Measurements from ENCODE around the gene HMX1.

HMX1 gene

DNA sequence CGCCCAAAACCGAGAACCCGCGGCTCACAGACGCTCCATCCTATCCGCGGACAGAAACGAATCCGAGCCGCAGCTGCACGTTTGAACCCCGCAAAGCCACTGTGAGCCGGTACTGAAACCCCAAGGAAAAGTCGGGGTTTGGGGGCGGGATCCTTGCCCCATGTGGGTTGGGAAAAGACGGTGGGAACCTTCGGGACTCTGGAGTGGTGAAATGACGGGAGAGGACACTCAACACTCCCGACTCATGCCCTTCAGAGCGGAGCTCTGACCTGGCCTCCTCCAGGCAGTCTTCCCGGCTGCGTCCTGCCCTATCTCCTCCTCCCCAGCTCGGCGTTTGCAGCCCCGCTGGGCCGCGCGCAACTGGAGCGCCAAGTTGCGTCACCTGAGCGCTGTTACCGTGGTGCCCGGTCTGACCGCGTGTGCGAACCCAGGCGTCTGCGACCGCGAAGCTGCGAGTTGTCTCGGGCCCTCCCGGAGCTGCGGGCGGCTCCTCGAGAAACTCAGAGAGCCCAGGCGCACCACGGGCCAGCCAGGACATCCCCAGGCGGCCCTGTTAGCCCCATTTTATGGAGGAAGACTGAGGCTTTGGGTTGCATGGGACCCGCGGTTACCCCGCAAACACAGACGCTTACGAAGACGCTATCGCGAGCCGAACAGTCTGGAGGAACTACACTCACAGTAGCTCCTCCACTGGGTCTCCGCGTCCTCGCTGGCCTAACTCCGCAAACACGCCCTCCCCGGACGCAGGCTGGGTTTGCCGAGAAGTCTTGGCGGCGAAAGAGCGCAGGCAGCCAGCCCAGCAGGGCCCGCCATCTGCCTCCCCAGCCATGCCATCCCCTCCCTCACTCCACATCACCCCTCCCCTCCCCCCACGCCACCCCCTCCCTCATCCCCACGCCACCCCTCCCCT, 20.3 kb upstream of the HMX1 start:
- DNase-seq, result no peak

DNA sequence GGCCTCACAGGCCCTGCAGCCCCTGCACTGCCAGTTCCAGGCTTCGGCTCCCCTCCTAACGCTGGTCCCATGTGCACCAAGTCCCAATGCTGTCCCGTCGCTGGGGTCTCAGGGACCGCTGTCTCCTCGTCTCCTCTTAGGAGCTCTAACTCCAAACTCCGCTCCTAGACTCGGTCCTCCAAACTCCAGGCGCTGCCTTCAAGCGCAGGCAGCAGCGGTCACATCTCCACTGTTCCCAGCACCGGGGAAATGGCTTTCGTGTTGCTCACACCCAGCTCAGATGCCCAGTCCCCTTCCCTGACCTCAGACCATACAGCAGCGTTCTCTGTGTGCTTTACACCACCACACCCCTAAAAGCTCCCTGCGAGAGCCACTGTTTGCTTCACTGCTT, 19.6 kb upstream of the HMX1 start:
- DNase-seq, result no peak

DNA sequence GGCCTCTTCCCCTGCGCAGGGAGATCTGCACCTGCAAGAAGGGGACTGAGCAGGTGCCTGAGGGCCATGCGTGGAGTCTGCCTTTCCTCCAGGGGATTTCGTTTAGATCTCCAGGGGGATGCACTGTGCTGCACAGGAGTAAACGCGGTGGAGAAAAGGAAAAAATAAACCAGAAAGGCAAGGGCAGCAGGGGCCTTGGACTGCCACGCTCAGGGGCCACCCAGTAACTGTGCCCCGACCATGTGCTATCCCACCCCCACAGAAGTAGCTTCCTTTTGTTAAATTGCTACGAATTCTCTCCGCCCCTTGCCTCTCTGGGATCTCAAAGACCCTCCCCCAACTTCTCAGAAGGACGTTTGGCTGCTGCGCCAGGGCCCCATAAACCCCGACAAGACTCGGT, 17.2 kb upstream of the HMX1 start:
- no peak for DNase-seq

DNA sequence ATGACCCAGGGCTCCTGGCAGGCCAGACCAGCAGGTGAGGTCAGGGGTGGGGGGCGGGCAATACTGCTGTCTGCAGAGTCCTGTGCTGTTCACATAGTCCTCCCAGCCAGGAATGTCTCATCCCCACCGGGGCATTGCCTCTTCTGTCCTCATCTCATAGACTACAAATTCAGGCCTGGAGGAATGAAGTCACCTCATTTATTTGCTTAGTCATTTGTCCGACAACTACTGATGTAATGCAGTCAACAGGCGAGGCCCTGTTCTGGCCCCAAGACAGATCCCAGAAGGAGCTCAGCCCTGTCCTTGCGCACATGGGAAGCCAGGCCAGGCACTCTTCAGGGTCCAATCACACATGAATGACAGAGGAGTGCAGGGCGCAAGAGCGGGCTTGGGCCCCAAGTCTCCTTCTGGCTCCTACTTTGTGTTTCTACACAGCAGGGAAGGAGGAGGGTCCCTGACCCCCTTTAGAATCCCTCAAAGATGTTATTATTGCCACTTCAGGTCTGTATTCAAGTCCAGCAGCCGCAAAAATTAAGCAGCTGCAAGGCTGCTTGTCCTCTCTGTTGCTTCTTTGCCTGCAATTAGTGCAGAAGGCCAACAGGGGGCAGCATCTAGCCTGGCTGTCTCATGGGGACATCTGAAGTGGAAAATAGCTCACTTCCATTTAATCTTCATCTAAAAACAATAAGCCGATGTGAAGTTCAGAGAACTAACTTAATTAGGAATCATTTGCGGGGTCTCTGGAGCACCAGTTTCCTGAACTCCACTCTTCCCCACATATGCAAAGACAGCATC, 15.2 kb upstream of the HMX1 start:
- no peak for DNase-seq

DNA sequence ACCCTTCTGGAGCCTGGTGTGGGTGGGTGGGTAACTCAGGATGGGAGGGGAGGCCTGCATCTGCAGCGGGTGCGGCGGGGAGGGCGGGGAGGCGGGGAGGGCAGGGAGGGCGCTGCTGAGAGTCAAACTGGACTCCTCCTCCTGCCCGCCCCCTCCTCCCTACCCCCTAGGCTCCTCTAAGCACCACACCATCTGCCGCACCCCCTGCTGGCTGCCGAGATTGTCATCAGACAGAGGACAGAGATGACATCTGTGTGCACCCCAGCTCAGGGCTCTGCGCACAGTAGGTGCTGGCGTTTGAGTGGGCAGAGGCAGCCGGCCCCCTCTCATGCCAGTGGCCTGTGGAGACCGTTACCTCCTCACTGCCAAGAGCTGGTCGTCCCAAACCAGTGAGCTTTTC, 10.6 kb upstream of the HMX1 start:
- no peak for DNase-seq

DNA sequence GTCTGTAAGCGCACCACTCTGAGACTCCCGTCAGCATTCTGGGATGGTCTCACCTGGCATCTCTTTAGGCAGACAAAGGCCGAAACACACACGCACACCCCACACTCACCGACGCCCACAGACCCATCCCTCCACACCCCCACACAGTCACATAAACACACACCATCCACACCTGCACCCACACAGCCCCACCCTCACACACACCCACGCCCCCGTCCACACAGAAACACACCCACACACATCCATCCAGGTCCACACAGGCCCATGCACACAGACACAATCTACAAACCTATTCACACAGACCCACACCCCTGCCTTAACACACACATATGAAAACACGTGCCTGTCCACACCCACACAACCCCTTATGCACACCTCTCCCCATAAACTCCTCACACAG, 9.2 kb upstream of the HMX1 start:
- no peak for DNase-seq

DNA sequence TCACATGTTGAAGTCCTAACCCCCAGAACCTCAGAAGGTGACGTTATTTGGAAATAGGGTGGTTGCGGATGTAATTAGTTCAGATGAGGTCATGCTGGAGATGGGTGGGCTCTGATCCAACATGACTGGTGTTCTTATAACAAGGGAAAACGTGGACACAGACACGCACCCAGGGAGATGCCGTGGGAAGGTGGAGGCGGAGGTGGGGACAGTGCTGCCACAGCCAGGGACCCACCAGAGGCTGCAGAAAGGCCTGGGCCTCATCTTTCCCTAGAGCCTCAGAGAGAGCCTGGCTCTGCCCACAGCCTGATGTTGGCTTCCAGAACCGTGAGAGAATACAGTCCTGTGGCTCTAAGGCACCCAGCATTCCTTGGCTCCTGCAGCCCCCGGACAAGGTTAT, 7.9 kb upstream of the HMX1 start:
- DNase-seq, result no peak

DNA sequence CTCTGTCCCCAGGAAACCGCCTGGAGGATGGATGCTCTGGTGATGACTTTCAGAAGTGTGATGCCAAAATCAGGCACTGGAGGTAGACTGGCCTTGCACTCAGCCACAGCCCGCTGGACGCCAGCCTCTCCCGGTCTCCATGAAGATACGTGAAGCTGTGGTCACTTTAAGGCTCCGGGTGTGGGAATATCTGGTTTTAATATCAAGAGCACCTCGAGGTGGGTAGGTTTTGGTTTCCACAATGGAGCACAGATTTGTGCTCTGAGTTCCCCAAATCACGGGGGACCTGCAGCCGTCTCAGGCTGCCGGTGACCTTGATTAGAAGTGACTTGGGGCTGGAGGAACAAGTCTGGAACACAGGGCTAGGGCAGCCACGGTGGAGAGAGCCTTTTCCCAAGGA, 6.8 kb upstream of the HMX1 start:
- no peak for DNase-seq

DNA sequence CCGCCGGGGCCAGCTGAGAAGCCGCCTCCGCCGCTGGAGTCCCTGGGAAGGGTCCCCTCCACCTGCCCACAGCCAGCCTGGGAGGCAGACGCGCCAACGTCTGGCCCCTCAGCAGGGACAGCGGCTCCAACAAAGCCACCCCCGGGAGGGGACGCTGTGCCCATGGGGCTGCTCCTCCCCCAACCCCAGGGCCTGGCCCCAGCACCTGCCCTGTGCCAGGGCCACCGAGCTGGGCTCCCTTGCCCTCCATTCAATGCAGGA, 6.1 kb upstream of the HMX1 start:
- no peak for DNase-seq

DNA sequence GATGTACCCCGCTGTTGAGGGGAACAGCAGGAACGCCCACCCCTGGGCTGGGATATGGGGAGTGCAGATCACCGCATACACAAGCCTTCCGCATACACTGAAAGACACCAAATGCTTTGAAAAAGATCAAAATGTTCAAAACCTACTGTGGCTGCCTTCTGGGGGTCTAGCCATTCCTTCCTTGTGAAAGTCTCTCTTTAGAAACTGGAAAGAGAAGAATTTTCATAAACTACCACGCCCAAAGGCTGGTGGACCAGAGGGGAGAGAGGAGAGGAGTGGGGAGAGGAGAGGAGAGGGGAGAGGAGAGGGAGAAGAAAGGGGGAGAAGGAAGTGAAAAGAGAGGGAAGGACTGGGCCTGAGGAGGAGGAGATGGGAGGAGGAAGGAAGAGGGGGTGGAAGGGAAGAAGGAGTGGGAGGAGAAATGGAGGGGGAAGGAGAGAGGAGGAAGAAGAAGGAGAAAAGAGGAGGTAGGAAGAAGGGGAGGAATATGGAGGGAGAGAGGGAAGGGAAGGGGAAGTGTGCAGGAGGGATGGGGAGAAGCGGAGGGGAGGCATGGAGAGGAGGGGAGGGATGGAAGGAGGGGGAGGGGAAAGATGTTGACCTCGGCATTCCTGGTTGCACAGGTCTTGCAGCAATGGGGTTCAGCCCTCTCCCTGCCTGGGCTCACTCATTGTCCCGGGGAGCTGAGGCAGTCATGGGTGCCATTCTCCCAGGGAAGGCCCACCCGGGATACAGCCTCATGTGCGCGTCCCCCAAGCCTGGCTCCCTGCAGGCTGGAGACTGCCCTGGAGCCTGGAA, 5.5 kb upstream of the HMX1 start:
- DNase-seq, result no peak

DNA sequence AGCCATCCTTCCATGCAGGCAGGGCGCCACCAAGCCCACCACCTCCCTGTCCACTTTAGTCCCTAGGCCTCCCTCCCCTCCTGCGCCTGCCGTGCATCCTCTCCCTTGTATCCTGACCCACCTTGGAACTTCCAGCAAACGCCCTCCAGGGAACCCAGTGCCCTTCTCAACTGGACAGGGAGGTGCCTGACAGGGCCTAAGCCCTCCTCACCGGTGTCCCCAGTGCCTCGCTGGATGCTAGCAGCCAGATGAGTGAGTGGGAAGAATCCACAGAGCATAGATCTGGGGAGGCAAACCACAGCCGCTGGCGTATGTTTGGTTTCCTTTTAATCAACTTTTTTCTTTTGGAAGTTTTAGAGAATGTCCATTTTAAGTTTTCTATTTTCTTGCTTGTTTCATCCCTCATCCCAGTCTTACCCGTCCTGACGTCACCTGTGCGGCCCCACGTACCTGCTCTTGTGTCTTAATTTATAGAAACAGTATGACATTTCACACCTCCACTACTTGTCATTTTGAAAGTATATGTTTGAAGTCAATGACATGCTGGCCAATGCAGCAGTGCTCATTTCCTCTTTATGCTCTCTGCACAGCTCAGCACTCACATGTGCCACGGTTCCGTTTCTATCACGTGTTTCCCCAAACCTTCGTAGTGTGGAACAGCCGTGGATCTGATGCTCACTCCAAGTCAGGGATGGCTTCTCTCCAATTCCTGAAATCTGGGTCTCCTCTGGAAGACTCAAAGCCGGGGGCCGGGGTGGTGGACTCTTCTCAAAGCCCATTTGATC, 3.4 kb upstream of the HMX1 start:
- DNase-seq, result no peak

DNA sequence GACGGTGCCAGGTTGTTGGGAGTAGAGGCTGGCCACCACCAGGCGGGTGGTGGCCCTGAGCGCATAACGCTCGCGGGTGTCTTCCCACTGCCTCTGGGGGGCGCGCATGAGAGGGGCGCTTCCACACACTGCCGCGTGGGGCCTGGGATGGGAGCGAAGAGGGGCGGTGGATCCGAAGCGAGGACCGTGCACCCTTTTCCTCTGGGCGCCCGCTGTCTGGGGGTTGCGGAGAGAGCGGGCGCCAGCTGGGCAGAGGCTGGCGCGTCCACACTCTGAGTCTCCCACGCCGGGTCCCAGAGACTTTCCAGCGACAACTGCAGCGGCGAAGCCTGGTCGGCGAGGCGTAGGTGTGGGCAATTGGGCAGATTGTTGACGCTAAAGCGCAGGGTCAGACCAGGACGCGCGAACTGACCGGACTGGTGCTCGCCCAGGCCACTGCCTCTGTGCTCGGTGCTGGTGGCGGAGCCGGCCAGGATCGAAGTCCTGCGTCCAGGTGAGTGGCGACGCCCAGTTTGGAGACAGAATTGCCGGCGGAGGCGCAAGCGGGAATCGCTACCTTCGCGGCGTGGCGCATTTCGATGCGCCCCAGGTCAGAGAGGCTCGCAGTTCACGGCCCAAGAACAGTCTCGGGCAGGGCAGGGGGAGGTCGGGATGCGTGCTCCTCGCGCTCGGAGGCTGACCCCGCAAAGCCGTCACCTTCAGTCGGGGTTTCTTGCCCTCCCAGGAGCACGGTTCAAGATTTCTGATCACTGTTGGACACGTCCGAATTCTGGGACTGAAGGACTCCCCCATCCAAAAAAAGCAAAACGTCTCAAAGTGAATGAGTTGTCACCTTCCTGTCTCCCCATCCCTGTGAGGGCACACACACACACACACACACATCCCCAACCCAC, 2.6 kb upstream of the HMX1 start:
- no peak for DNase-seq

DNA sequence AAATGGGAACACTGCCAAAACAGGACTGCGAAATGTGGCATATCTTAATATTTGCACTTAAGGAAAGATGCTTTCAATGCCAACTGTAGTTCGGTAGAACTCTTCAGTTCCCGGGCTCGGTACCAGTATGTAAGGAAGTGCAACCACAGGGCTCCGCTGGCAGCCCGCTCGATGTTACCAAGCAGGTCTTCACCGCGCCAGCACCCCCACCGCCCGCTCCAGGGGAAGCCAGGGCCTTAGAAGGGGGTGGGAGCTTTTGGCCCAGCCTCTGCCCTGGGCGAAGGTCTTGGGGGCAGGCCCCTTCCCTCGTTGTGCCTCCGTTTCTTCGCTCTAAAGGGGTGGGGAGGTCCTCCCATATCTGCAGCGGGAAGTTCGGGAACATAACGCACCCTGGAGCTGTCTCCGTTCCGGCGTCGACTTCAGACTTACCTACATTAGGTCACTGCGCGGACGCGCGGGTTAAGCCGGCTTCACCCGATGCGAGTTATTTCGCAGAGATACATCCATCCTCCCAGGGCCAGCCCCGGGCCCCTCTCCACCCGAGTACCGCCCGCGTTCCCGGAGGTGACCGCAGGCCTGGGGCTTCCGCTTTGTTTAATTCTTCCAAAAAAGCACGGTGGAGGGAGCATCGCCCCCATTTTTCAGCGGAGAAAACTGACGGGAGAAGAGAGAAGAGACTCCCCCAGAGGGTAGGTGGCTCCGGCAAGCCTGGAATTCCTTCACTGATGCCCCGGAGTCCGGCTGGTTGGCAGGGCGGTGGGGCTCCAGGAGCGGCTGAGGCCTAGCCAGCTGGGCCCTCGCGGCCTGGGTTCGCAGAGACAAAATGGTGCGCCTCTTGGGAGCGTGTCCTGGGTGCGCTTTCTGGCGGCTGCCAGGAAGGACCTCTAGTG, 1.0 kb upstream of the HMX1 start:
- DNase-seq, result no peak

DNA sequence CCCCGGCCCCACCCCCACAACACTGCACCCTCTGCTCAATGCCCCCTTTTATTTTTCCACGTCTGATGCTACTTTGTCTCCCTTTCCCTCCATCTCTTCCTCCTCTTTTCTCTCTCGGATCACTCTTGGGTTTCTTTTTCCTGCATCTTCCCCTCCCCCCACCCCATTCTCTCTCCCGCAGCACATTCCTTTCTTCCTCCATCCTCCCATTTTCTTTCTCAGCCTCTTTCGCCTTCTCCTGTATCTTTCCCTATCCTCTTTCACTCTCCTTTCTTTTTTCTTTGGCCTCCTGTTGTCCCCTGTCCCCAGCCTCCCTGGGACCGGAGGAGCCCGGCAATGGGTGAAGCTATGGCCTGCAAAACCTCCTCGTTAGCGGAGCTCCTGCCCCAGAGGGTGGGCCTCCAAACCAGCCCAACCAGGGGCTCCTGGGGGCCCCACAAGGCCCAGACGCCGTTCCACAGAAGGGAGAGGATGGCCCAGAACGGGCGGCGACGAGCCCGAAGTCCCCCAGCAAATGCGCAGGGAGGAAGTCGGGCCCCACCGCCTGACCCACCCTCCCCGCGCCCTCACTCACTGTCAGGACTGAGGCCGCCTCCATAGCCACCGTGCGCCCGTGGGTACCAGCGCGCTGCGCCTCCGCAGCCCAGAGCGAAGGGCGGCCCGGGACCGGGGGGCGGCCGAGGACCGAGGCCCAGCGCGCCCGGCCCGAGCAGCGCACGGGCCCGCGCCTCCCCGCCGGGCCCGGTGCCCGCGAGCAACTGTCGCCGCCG, 807 bp downstream of the HMX1 start:
- DNase-seq, result no peak

DNA sequence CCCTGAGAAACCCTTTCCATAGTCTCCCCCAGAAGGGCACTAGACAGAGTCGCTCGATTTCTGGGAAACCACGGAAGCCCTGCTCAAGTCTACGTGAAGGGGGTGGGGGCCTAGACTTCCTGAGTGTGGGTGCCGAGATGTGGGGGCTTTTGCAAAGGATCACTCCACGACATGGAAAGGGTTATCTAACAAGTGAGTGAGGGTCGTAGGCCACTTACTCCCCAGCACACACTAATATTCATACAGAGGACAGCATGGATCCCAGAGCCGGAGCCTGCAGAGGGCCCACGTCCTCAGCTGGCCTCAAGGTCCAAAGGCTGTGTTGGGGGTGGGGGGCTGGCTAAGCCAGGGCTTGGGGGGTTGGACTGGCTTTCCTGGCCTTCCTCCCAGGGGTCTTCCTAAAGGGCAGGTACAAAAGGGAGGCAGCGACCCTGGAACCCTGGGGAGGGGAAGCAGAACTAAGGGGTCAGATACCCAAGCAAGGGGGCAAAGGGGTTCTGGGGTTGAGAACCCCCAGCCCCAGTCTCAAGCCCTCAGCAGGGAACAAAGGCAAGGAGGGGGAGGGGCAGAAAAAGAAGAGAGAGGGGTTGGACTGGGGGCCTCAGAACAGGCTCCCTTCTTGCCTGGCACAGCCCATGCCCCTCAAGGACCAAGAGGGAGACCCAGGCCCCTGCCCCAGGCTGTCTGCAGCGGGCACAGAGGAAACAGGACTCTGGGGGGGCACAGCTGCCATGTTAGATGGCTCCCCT, 1.6 kb downstream of the HMX1 start:
- DNase-seq, result no peak

DNA sequence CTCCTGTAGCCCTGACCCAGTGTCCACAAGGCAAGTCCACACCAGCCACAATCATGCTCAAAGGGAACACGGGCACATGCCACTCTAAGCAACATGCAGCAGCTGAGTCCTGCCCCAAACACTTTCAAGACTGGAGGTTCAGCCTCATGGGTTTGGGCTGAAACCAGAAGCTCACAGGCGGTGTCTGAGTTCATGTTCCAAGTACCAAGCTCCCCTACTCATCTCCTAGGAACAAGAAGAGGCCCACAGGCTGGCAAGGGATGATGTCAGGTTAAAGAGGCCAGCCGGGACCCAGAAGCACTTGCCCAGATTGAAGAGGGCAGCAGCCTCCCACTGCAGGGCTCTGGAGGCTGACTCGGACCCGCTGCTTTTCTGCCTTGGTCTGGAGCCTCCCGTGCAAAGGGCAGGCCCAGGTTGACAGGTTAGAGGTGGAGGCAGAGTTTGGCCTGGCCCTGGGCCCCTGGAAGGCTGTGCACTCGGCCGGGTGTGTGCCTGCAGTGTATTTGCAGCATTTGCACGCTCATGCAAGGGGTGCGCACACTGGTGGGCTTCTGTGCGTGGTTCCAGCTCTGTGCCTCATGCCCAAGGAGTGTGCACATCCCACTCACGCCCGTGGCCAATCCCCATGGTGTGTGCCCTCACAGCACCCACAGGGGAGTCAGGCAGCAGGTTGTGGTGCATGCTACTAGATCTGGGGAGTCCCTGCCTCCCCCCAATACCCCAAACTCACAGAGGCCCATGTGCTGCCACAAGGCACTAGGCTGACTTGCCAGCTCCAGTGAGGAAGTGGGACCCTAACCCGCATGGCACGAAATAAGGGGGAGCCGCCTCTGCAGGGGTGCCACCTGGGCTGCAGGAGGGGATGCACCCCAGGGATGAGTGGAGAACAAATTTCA, 2.4 kb downstream of the HMX1 start:
- DNase-seq, result no peak

DNA sequence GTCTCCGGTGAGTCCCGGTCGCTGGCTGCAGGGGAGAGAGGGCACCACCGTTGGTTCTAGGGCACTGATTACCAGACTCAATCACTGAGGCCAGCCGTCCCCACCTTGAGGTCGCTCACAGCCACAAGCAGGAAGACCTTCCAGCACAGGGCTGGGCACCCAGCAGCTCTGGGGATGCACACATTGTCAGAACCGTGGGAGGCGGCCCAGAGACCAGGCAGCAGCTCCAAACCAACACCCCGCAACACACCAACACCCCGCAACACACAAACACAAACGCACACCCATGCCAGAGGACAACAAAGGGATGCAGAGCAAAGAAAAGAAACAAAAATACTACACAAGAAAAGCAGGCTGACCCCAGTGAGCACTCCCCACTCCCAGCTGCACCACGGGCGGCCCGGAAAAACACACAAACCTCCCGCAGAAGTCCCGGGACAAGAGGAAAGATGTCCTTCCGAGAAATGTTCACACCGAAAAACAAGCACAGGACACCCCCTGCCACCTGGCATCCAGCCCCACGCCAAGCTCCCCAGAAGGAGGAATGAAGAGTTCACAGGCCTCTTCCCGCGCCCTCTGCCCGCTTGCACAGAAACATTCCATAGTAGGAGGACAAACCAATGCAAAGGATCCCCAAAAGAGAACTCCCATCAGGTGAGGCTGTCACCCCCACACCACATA, 3.2 kb downstream of the HMX1 start:
- DNase-seq, result no peak

Data from NCI-H2107 (cell line).